ENCODE measurements around the gene MT1H.

- TF ChIP-seq EZH2 (IDR thresholded peaks at IDR 0.05; ENCODE audit: insufficient read depth, poor library complexity, severe bottlenecking) (no peak), EZH2phosphoT487 (IDR thresholded peaks at IDR 0.05; ENCODE audit: insufficient read depth, low read depth) (no peak)
These were observed 36.7 kb upstream of the MT1H start for GRCh38 chr16:56632848-56633365.
